ENCODE data around the gene ZMAT5.

ZMAT5 gene

DNA sequence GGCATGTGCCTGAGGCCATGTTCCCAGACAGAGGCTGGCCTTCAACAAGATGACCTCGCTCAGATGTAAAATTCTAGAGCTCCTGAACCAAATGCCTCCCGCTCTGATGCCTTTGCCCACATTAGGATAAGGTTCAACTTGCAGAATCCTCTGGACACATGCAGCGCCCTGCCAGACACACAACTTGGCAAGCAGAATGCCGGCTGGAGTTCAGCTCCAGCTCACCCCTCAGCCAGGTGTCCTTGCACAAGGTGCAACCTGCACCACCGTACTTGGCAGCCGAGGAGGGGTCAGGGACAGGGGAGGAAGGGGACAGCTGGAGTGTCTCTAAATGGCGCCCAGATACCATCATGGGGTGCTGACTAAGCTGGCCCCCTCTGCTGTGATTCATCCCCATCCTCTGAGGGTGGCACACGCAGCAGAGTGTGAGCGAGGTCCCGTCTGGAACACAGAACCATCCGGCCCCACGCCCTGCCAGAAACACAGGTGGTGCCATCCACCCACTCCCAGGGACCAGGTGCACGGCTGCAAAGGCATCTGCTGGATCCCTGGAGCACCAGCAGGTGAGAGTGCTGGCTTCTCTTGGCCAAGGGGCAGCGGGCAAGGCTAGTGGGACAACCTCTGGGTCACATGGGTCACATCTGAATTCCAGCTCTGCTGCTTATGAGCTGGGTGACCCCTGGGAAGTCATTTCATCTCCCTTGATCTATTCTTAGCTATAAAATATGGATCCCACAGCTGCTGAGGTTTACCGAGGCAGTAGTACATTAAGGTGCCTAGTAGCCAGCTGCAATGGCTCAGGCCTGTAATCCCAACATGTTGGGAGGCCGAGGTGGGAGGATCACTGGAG is 12.8 kb downstream of the ZMAT5 start:
- no peaks in the 10 kb centered on the region for H3K9me3 ChIP-seq (ENCODE audit: control insufficient read depth, insufficient read depth, low read length)
- H3K4me3 ChIP-seq (ENCODE audit: low read depth, low read length) = no peak overlapping the region
- H3K27me3 ChIP-seq (ENCODE audit: control insufficient read depth, insufficient read depth, low read length) = no peaks in the 10 kb centered on the region
- H3K36me3 ChIP-seq (ENCODE audit: control insufficient read depth, insufficient read depth, low read length) = no peaks in the 10 kb centered on the region
- H3K27ac ChIP-seq (ENCODE audit: low read depth, low read length) = no peak overlapping the region
- no peak overlapping the region for H3K9ac ChIP-seq (ENCODE audit: low read depth, low read length)
- no peaks in the 10 kb centered on the region for H3K4me1 ChIP-seq (ENCODE audit: control insufficient read depth, insufficient read depth, low read length)

GRCh38 chr22:29751669-29752068 is 15.1 kb downstream of the ZMAT5 start:
- Histone ChIP-seq H3K9ac (ENCODE audit: low read depth, low read length) (no peak overlapping the region), H3K27ac (ENCODE audit: low read depth, low read length) (no peak overlapping the region), H3K9me3 (ENCODE audit: control insufficient read depth, insufficient read depth, low read length) (no peaks in the 10 kb centered on the region), H3K4me3 (ENCODE audit: low read depth, low read length) (no peak overlapping the region), H3K36me3 (ENCODE audit: control insufficient read depth, insufficient read depth, low read length) (0 out of 2 replicates have a peak, but pooled peaks cover 3% of the 10 kb centered on the region), H3K4me1 (ENCODE audit: control insufficient read depth, insufficient read depth, low read length) (no peaks in the 10 kb centered on the region), H3K27me3 (ENCODE audit: control insufficient read depth, insufficient read depth, low read length) (no peaks in the 10 kb centered on the region)

DNA sequence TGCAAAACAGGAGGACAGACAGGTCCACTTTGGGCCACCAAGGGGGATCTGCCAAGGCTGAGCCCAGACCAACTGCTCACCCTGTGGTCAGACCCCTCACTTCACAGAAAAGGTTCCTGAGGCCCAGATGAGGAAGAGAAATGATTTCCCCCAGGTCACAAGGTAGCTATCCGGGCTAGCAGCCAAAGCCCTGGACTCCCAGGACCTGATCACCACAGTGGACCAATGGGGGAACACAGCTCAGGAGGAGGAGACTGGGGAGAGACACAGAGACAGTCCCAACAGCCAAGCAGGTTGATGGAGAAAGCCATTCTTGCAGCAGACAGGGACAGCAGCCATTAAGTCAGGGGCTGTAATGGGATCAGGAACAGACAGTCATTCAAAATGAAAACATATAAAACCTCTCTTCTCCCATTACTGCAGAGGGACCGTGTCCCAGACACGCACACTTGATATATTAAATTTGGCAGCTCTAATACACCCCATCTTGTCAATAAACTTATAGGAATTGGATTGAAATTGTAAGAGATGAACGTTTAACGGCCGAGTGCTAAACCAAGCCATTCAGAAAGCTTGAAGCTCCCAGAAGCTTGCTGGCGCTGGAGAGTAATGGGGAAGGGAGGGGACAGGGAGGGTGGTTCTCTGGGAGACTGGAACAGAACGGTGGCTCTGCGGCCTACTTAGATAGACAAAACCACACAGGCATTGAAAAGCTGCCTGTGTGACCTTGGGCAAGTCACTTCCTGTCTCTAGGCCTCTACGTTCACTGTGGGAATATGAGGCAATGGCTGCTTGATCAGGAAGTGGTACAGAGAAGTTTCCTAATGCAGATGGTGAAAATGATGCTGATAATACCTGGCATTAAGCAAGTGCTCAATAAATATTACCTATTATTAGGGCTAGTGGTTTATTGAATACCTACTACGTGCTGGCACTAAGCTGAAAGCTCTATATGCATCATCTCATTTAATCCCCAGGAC is 16.0 kb downstream of the ZMAT5 start:
- no peak overlapping the region for H3K4me3 ChIP-seq (ENCODE audit: low read depth, low read length)
- H3K9ac ChIP-seq (ENCODE audit: low read depth, low read length) = no peak overlapping the region
- no peaks in the 10 kb centered on the region for H3K9me3 ChIP-seq (ENCODE audit: control insufficient read depth, insufficient read depth, low read length)
- no peak overlapping the region for H3K27ac ChIP-seq (ENCODE audit: low read depth, low read length)
- no peaks in the 10 kb centered on the region for H3K4me1 ChIP-seq (ENCODE audit: control insufficient read depth, insufficient read depth, low read length)
- H3K36me3 ChIP-seq (ENCODE audit: control insufficient read depth, insufficient read depth, low read length) = 0 out of 2 replicates have a peak, but pooled peaks cover 3% of the 10 kb centered on the region
- H3K27me3 ChIP-seq (ENCODE audit: control insufficient read depth, insufficient read depth, low read length) = no peaks in the 10 kb centered on the region

DNA sequence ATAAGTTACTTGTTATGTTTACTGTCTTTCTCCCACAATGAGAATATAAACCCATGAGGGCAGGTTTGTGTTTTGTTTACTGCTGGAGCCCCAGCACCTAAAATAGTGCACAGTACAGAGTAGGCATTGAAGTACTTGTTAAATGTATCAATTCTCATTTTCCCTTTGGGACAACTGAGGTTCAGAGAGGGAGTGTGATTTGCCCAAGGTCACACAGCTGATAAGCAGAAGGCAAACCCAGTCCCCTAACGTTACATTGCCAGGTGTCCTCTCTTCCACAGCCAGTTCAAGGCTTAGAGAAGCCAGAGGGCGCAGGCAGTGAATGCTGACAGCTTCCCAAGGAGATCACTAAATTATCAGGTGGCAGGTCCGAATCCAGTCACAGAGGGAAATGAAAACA is 16.8 kb downstream of the ZMAT5 start:
- H3K36me3 ChIP-seq (ENCODE audit: control insufficient read depth, insufficient read depth, low read length) = 0 out of 2 replicates have a peak, but pooled peaks cover 3% of the 10 kb centered on the region
- H3K27ac ChIP-seq (ENCODE audit: low read depth, low read length) = no peak overlapping the region

GRCh38 chr22:29748248-29748893 is 18.4 kb downstream of the ZMAT5 start:
- Histone ChIP-seq H3K27me3 (ENCODE audit: control insufficient read depth, insufficient read depth, low read length) (no peaks in the 10 kb centered on the region), H3K9ac (ENCODE audit: low read depth, low read length) (no peak overlapping the region), H3K27ac (ENCODE audit: low read depth, low read length) (no peak overlapping the region), H3K4me1 (ENCODE audit: control insufficient read depth, insufficient read depth, low read length) (no peaks in the 10 kb centered on the region), H3K4me3 (ENCODE audit: low read depth, low read length) (no peak overlapping the region), H3K36me3 (ENCODE audit: control insufficient read depth, insufficient read depth, low read length) (0 out of 2 replicates have a peak, but pooled peaks cover 3% of the 10 kb centered on the region), H3K9me3 (ENCODE audit: control insufficient read depth, insufficient read depth, low read length) (no peaks in the 10 kb centered on the region)

More for the DNA sequence above, 16.8 kb downstream of the ZMAT5 start:
- Histone ChIP-seq H3K4me3 (ENCODE audit: low read depth, low read length) (no peak overlapping the region), H3K4me1 (ENCODE audit: control insufficient read depth, insufficient read depth, low read length) (no peaks in the 10 kb centered on the region), H3K9ac (ENCODE audit: low read depth, low read length) (no peak overlapping the region; the same call in 1 of the 2 replicates), H3K9me3 (ENCODE audit: control insufficient read depth, insufficient read depth, low read length) (no peaks in the 10 kb centered on the region), H3K27me3 (ENCODE audit: control insufficient read depth, insufficient read depth, low read length) (no peaks in the 10 kb centered on the region)

GRCh38 chr22:29747832-29748231 is 19.0 kb downstream of the ZMAT5 start:
- H3K4me1 ChIP-seq (ENCODE audit: control insufficient read depth, insufficient read depth, low read length) = no peaks in the 10 kb centered on the region
- H3K27ac ChIP-seq (ENCODE audit: low read depth, low read length) = no peak overlapping the region
- no peaks in the 10 kb centered on the region for H3K27me3 ChIP-seq (ENCODE audit: control insufficient read depth, insufficient read depth, low read length)
- H3K36me3 ChIP-seq (ENCODE audit: control insufficient read depth, insufficient read depth, low read length) = 0 out of 2 replicates have a peak, but pooled peaks cover 3% of the 10 kb centered on the region
- no peak overlapping the region for H3K4me3 ChIP-seq (ENCODE audit: low read depth, low read length)
- H3K9me3 ChIP-seq (ENCODE audit: control insufficient read depth, insufficient read depth, low read length) = no peaks in the 10 kb centered on the region
- no peak overlapping the region for H3K9ac ChIP-seq (ENCODE audit: low read depth, low read length)

DNA sequence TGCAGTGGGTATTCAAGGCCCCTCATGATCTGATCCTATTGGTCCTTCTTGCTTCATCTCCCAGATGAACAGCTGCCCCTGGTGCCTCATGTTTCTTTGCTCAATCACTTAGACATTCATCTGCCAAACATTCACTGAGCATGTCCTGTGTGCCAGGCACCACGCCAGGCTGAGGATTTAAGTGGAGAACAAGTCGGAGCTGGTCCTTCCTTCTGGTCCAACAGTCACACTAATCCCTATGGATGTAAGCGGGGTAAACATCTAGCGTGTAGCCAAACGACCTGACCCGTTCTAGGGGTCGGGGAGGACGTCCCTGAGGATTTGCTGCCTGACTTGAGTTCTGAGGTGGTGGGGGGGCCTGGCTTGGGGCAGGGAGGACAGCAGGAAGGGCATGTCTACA is 21.9 kb downstream of the ZMAT5 start:
- no peaks in the 10 kb centered on the region for H3K9me3 ChIP-seq (ENCODE audit: control insufficient read depth, insufficient read depth, low read length)
- 0 out of 2 replicates have a peak, but pooled peaks cover 3% of the 10 kb centered on the region for H3K36me3 ChIP-seq (ENCODE audit: control insufficient read depth, insufficient read depth, low read length)
- H3K9ac ChIP-seq (ENCODE audit: low read depth, low read length) = no peak overlapping the region
- no peak overlapping the region for H3K27ac ChIP-seq (ENCODE audit: low read depth, low read length)
- no peaks in the 10 kb centered on the region for H3K27me3 ChIP-seq (ENCODE audit: control insufficient read depth, insufficient read depth, low read length)
- H3K4me3 ChIP-seq (ENCODE audit: low read depth, low read length) = no peak overlapping the region
- H3K4me1 ChIP-seq (ENCODE audit: control insufficient read depth, insufficient read depth, low read length) = no peaks in the 10 kb centered on the region

DNA sequence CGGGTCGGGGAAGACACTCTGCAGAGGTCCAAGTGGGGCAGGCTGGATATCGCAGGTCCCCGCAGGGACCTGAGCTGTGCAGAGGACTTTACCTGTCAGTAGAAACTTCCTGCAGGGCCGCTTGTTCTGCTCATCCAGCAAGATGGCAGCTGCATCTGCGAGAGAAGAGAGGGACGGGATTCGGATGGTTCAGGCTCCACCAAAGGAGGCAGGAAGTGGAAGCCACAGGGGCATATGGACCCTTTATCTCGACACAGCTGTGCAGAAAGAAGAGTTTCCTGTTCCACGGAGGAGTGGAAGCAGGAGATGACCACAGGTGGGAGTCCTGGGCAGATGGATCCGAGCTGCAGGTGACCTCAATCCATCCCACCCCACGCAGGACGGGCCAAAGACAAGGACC is 24.5 kb downstream of the ZMAT5 start:
- H3K27ac ChIP-seq (ENCODE audit: low read depth, low read length) = no peak overlapping the region
- no peaks in the 10 kb centered on the region for H3K4me1 ChIP-seq (ENCODE audit: control insufficient read depth, insufficient read depth, low read length)
- no peak overlapping the region for H3K9ac ChIP-seq (ENCODE audit: low read depth, low read length)
- no peaks in the 10 kb centered on the region for H3K9me3 ChIP-seq (ENCODE audit: control insufficient read depth, insufficient read depth, low read length)
- H3K36me3 ChIP-seq (ENCODE audit: control insufficient read depth, insufficient read depth, low read length) = 0 out of 2 replicates have a peak, but pooled peaks cover 3% of the 10 kb centered on the region
- H3K27me3 ChIP-seq (ENCODE audit: control insufficient read depth, insufficient read depth, low read length) = no peaks in the 10 kb centered on the region
- no peak overlapping the region for H3K4me3 ChIP-seq (ENCODE audit: low read depth, low read length)

DNA sequence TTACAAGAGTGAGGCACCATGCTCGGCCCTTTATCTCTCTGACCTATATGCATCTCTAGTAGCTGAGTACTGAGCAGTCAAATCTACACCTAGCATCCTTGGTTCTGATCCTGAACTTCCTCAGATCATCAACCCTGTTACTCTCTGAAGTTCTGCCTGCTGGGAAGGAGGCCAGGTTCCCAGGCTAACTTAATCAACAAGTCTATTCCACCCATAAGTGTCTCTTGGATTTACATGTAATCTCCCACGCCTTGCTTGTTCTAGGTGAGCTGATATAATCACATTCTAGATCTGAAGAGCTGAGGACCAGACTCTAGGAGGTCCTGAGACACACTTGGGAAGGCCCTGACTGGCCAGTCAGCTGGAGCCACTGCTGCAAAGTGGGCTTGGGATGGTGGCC is 24.9 kb downstream of the ZMAT5 start:
- H3K36me3 ChIP-seq (ENCODE audit: control insufficient read depth, insufficient read depth, low read length) = no peaks in the 10 kb centered on the region
- H3K9ac ChIP-seq (ENCODE audit: low read depth, low read length) = no peak overlapping the region
- H3K27ac ChIP-seq (ENCODE audit: low read depth, low read length) = no peak overlapping the region
- H3K4me3 ChIP-seq (ENCODE audit: low read depth, low read length) = no peak overlapping the region
- H3K9me3 ChIP-seq (ENCODE audit: control insufficient read depth, insufficient read depth, low read length) = no peaks in the 10 kb centered on the region
- H3K27me3 ChIP-seq (ENCODE audit: control insufficient read depth, insufficient read depth, low read length) = no peaks in the 10 kb centered on the region
- no peaks in the 10 kb centered on the region for H3K4me1 ChIP-seq (ENCODE audit: control insufficient read depth, insufficient read depth, low read length)

GRCh38 chr22:29740216-29740615 is 26.6 kb downstream of the ZMAT5 start:
- Histone ChIP-seq H3K9ac (ENCODE audit: low read depth, low read length) (no peak overlapping the region), H3K27ac (ENCODE audit: low read depth, low read length) (no peak overlapping the region), H3K36me3 (ENCODE audit: control insufficient read depth, insufficient read depth, low read length) (no peaks in the 10 kb centered on the region), H3K9me3 (ENCODE audit: control insufficient read depth, insufficient read depth, low read length) (no peaks in the 10 kb centered on the region), H3K4me3 (ENCODE audit: low read depth, low read length) (no peak overlapping the region), H3K4me1 (ENCODE audit: control insufficient read depth, insufficient read depth, low read length) (peaks cover 3% of the 10 kb centered on the region), H3K27me3 (ENCODE audit: control insufficient read depth, insufficient read depth, low read length) (no peaks in the 10 kb centered on the region)

Data from HUES48 (cell line).